A549 (cell line): ENCODE results near the gene HES4. TPM values are rescaled to one million over a fixed set of nuclear protein-coding genes. Genes with fewer than 3 reads are reported as not detected.

Experiments used
- ATAC-seq, 2 experiments: fragments of 200-7000 bp in 1 of 2; fragments of >200 bp in 1 of 2; cut with Nextera tagmentation in 1 of 2; cut with Tn5 transposase in 1 of 2; 3 replicates each; pipeline versions ENCODE4 v1.8.0 to v1.9.1; 2018 to 2020; ENCODE audit warnings: mild to moderate bottlenecking in 1 of 2, moderate library complexity in 1 of 2
- CTCF ChIA-PET: fragments of 300-600 bp; sonication (Branson Sonifier 250); formaldehyde crosslinking; extraction: SDS; loops from one replicate; lab custom pipeline; 2021; ENCODE audit warnings: antibody characterized with exemption, inconsistent platforms; lab: Yijun Ruan, JAX
- POLR2A ChIA-PET: fragments of 350-600 bp; formaldehyde crosslinking; extraction: SDS; loops from one replicate; lab custom pipeline; 2021; ENCODE audit warnings: antibody characterized with exemption, inconsistent platforms; lab: Yijun Ruan, JAX
- DNase-seq, 2 experiments: peaks; one replicate each; pipeline versions ENCODE4 v3.0.0 to v3.0.0-alpha.2; 2011 to 2016; ENCODE audit warnings: low read depth in 1 of 2, low spot score in 1 of 2
- FAIRE-seq: peaks from 2 replicates; lab custom pipeline; 2011; peaks lifted over from hg19 to GRCh38; lab: Jason Lieb, UNC
- H3K27ac ChIP-seq, 2 experiments: fragments of >200 bp; sonication (Bioruptor Twin); formaldehyde crosslinking; 3 replicates each; pipeline ENCODE4 v1.5.1; 2016 to 2017
- H3K4me1 ChIP-seq: fragments of >200 bp; sonication (Bioruptor Twin); formaldehyde crosslinking; 3 replicates; pipeline ENCODE4 v1.6.1; 2016
- H3K4me2 ChIP-seq: fragments of >200 bp; sonication (Bioruptor Twin); formaldehyde crosslinking; 3 replicates; pipeline ENCODE4 v1.6.1; 2016
- H3K4me3 ChIP-seq: fragments of >200 bp; sonication (Bioruptor Twin); formaldehyde crosslinking; 3 replicates; pipeline ENCODE4 v1.5.1; 2016
- H3K9me3 ChIP-seq: fragments of >200 bp; sonication (Bioruptor Twin); formaldehyde crosslinking; 3 replicates; pipeline ENCODE4 v1.6.1; 2016
- EHMT2 ChIP-seq: fragments of 200-600 bp; sonication (generic); IDR thresholded peaks from 2 replicates; pipeline ENCODE4 v1.6.1; 2016; ENCODE audit warnings: antibody characterized with exemption, low read depth, mild to moderate bottlenecking, moderate library complexity
- EP300 ChIP-seq, 2 experiments: fragments of >200 bp; sonication (Bioruptor Twin); formaldehyde crosslinking; IDR thresholded peaks; 2 replicates in 1 of 2; 3 replicates in 1 of 2; pipeline ENCODE4 v1.6.1; 2016 to 2017
- FOXS1 ChIP-seq: fragments of 250-450 bp; sonication (Bioruptor Pico); IDR thresholded peaks from 2 replicates; pipeline ENCODE4 v1.5.0; 2020; ENCODE audit warnings: mild to moderate bottlenecking, moderate library complexity
- HDAC2 ChIP-seq: fragments of 200-600 bp; sonication (generic); IDR thresholded peaks from 2 replicates; pipeline ENCODE4 v1.6.1; 2016
- JUN ChIP-seq, 2 experiments: fragments of >200 bp; sonication (Bioruptor Twin); formaldehyde crosslinking; IDR thresholded peaks; 2 replicates in 1 of 2; 3 replicates in 1 of 2; pipeline ENCODE4 v1.6.1; 2016 to 2017
- JUNB ChIP-seq: fragments of >200 bp; sonication (Bioruptor Twin); formaldehyde crosslinking; IDR thresholded peaks from 2 replicates; pipeline ENCODE4 v1.6.1; 2016
- KDM5A ChIP-seq: fragments of 200-600 bp; sonication (generic); IDR thresholded peaks from 2 replicates; pipeline ENCODE4 v1.6.1; 2016; ENCODE audit warnings: antibody characterized with exemption, mild to moderate bottlenecking
- MAFK ChIP-seq: fragments of 450-650 bp; IDR thresholded peaks from 2 replicates; pipeline ENCODE4 v1.6.1; 2014; ENCODE audit not compliant: partially characterized antibody
- MYC ChIP-seq: IDR thresholded peaks from 2 replicates; pipeline ENCODE4 v1.6.1; 2012; ENCODE audit warnings: mild to moderate bottlenecking, inconsistent platforms, low read length, improper control_type of control experiment, borderline replicate concordance
- PHF8 ChIP-seq: fragments of 200-600 bp; sonication (generic); IDR thresholded peaks from 2 replicates; pipeline ENCODE4 v1.6.1; 2016; ENCODE audit warnings: low read depth, mild to moderate bottlenecking, antibody characterized with exemption, moderate library complexity, borderline replicate concordance
- POLR2A ChIP-seq: IDR thresholded peaks from 2 replicates; pipeline ENCODE4 v1.6.1; 2012; ENCODE audit warnings: mild to moderate bottlenecking, low read length
- RARB ChIP-seq: fragments of 250-450 bp; sonication (Bioruptor Pico); IDR thresholded peaks from 2 replicates; pipeline ENCODE4 v1.8.0; 2021; ENCODE audit warnings: mild to moderate bottlenecking, moderate library complexity
- RCOR1 ChIP-seq: fragments of 150-350 bp; IDR thresholded peaks from 2 replicates; pipeline ENCODE4 v1.6.1; 2014; ENCODE audit warnings: antibody characterized with exemption, low read length, low read depth
- REST ChIP-seq: fragments of 200-600 bp; sonication (generic); IDR thresholded peaks from 2 replicates; pipeline ENCODE4 v1.6.1; 2016; ENCODE audit warnings: antibody characterized with exemption, mild to moderate bottlenecking, moderate library complexity
- SMC3 ChIP-seq: fragments of >200 bp; sonication (Bioruptor Twin); formaldehyde crosslinking; IDR thresholded peaks from 3 replicates; pipeline ENCODE4 v1.6.1; 2018; ENCODE audit warnings: inconsistent platforms
- TFCP2L1 ChIP-seq: fragments of 250-450 bp; sonication (Bioruptor Pico); IDR thresholded peaks from 2 replicates; pipeline ENCODE4 v1.5.0; 2021; ENCODE audit warnings: mild to moderate bottlenecking
- WGBS: methylation state at CpG from one replicate; pipeline ENCODE4 v1.1.6; 2017; ENCODE audit errors: missing lambda C conversion rate; 5-methylcytosine and 5-hydroxymethylcytosine counted together
- polyA plus RNA-seq, 4 experiments: library from polyadenylated mRNA; depleted of rRNA in 3 of 4; stranded (reverse); fragments of >200 nt; fragmentation: RNase III in 1 of 4; extraction: RNeasy Plus Mini Kit Qiagen cat#74134 plus additional on column Dnase treatment in 1 of 4; gene quantifications; 2 replicates in 3 of 4; 3 replicates in 1 of 4; pipeline ENCODE4 v1.2.3, GENCODE V29; 2011 to 2017
- TF ChIP-seq, protein P1 (sequence below): fragments of 150-350 bp; IDR thresholded peaks from 2 replicates; pipeline ENCODE4 v1.6.1; 2014; ENCODE audit warnings: low read depth, mild to moderate bottlenecking, low read length
- TF ChIP-seq, protein P2 (sequence below): fragments of 250-450 bp; sonication (Bioruptor Pico); IDR thresholded peaks from 2 replicates; pipeline ENCODE4 v1.5.0; 2021; ENCODE audit warnings: mild to moderate bottlenecking, moderate library complexity, borderline replicate concordance
- TF ChIP-seq, protein P3 (sequence below): IDR thresholded peaks from 2 replicates; pipeline ENCODE4 v1.6.1; 2012; ENCODE audit warnings: low read depth, borderline replicate concordance

HES4 gene
- polyA plus RNA-seq, 2 of the 4 experiments (the other 2 are of a cell fraction) = 5.9 to 8.4 TPM

GRCh38 chr1:1003618-1004419, 3.9 kb upstream of the HES4 start:
- CTCF ChIA-PET = interaction anchor here (1.2 to 4.1 kb wide), 4 partner anchors 11 to 22 kb away, joined by 3 to 52 read pairs (median 36); partner anchors contain the start of genes ISG15 and PERM1
- FAIRE-seq (no peak), DNase-seq (no peak), ATAC-seq (no peak)
- Histone ChIP-seq H3K4me1 (peaks cover 24% of the 10 kb centered on the region), H3K4me3 (no peak overlapping the region), H3K4me2 (no peak overlapping the region), H3K27ac (no peak overlapping the region), H3K9me3 (no peaks in the 10 kb centered on the region)
- TF ChIP-seq, protein P1, sequence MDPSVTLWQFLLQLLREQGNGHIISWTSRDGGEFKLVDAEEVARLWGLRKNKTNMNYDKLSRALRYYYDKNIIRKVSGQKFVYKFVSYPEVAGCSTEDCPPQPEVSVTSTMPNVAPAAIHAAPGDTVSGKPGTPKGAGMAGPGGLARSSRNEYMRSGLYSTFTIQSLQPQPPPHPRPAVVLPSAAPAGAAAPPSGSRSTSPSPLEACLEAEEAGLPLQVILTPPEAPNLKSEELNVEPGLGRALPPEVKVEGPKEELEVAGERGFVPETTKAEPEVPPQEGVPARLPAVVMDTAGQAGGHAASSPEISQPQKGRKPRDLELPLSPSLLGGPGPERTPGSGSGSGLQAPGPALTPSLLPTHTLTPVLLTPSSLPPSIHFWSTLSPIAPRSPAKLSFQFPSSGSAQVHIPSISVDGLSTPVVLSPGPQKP = no peak
- TF ChIP-seq RARB (CRISPR knock-in tag) = no peak
- POLR2A ChIA-PET = no interaction called here
- 95% methylated on average over 6 of the region's 22 CpGs for WGBS

- Histone ChIP-seq H3K4me1 (peaks cover 24% of the 10 kb centered on the region), H3K27ac (peak overlapping the region; percentile 97 to 100), H3K4me2 (peak overlapping the region; percentile 95), H3K9me3 (no peaks in the 10 kb centered on the region), H3K4me3 (peak overlapping the region; percentile 77)
- ChIA-PET CTCF (interaction anchor here (0.6 to 4.1 kb wide), 16 partner anchors 9 to 313 kb away, joined by 3 to 52 read pairs (median 4); partner anchors contain the start of genes ISG15 and PERM1), POLR2A (interaction anchor here (1.1 to 1.2 kb wide), 2 partner anchors 18 to 63 kb away, joined by 5 read pairs; partner anchors contain the start of gene AGRN)
- ATAC-seq (peak in 1 of 2 experiments; percentile 3; a peak in 1 of 6 replicates), DNase-seq (no peak), FAIRE-seq (no peak)
- WGBS = 6% methylated on average over 25 of the region's 58 CpGs
- peak; percentile 12; the same call in 1 of the 2 replicates for TF ChIP-seq PHF8
- no peak for TF ChIP-seq KDM5A
- no peak for TF ChIP-seq MAFK
- no peak for TF ChIP-seq HDAC2
- TF ChIP-seq POLR2A = no peak
- no peak for TF ChIP-seq EP300 (IDR thresholded peaks at IDR 0.05)
- no peak for TF ChIP-seq EHMT2
- TF ChIP-seq, protein P2, sequence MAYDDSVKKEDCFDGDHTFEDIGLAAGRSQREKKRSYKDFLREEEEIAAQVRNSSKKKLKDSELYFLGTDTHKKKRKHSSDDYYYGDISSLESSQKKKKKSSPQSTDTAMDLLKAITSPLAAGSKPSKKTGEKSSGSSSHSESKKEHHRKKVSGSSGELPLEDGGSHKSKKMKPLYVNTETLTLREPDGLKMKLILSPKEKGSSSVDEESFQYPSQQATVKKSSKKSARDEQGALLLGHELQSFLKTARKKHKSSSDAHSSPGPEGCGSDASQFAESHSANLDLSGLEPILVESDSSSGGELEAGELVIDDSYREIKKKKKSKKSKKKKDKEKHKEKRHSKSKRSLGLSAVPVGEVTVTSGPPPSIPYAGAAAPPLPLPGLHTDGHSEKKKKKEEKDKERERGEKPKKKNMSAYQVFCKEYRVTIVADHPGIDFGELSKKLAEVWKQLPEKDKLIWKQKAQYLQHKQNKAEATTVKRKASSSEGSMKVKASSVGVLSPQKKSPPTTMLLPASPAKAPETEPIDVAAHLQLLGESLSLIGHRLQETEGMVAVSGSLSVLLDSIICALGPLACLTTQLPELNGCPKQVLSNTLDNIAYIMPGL (CRISPR knock-in tag) = no peak
- no peak for TF ChIP-seq JUNB
- TF ChIP-seq MYC = no peak
- 0 out of 2 replicates have a peak, but pooled peaks have one; percentile 1 for TF ChIP-seq TFCP2L1 (CRISPR knock-in tag)
- no peak for TF ChIP-seq FOXS1
- TF ChIP-seq SMC3 = no peak
- no peak for TF ChIP-seq RCOR1
Observed at GRCh38 chr1:1001057-1001783, 1.3 kb upstream of the HES4 start.

- H3K4me2 ChIP-seq = peak overlapping the region; percentile 95
- H3K4me3 ChIP-seq = peak overlapping the region; percentile 77
- peaks cover 23% of the 10 kb centered on the region for H3K4me1 ChIP-seq
- DNase-seq = peak in 1 of 2 experiments; percentile 95
- ChIA-PET CTCF (interaction anchor here (0.6 to 4.3 kb wide), 12 partner anchors 8 to 64 kb away, joined by 3 to 52 read pairs (median 6); partner anchors contain the start of genes ISG15 and PERM1), POLR2A (interaction anchor here (1.0 kb wide), 1 partner anchor 59 kb away, joined by 3 read pairs; no protein-coding TSS in a partner anchor)
- 5% methylated on average over 6 of the region's 75 CpGs for WGBS
- ATAC-seq = peak; percentile 41 to 62
- FAIRE-seq = no peak
- H3K27ac ChIP-seq = peak overlapping the region; percentile 97 to 100
- H3K9me3 ChIP-seq = no peaks in the 10 kb centered on the region
- TF ChIP-seq, protein P3, sequence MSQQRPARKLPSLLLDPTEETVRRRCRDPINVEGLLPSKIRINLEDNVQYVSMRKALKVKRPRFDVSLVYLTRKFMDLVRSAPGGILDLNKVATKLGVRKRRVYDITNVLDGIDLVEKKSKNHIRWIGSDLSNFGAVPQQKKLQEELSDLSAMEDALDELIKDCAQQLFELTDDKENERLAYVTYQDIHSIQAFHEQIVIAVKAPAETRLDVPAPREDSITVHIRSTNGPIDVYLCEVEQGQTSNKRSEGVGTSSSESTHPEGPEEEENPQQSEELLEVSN = peak; percentile 89
- TF ChIP-seq JUN (IDR thresholded peaks at IDR 0.05) = peak; percentile 26 to 37; a peak in 2 of 5 replicates
- peak; percentile 32 for TF ChIP-seq POLR2A
- no peak for TF ChIP-seq REST
- TF ChIP-seq, protein P2 (CRISPR knock-in tag) = peak; percentile 72; the same call in 1 of the 2 replicates
Observed at GRCh38 chr1:1000357-1001056, 610 bp upstream of the HES4 start.
